ENCODE results near the gene CASP2.
A peak's percentile ranks its signal among the peaks of the same experiment; 100 is the strongest.

CASP2 gene

GRCh38 chr7:143287935-143288826 lies at the start of gene CASP2:
CASP2 (plus strand) TSS chr7:143288351; CDS start chr7:143288456, 105 bp downstream.
- Histone ChIP-seq H3K27ac (ENCODE audit: low read depth in 2 of 2, low read length in 2 of 2) (peak within 1 kb of the TSS; percentile 83 to 87), H3K4me1 (ENCODE audit: control insufficient read depth in 2 of 2, insufficient read depth in 2 of 2, low read length in 2 of 2) (peaks cover 44 to 46% of the 10 kb centered on the region in 2 donors), H3K36me3 (ENCODE audit: control insufficient read depth in 2 of 2, insufficient read depth in 2 of 2, low read length in 2 of 2) (peaks cover 9 to 11% of the 10 kb centered on the region in 2 donors), H3K4me3 (ENCODE audit: low read length in 2 of 2) (peak within 1 kb of the TSS; percentile 95), H3K9ac (ENCODE audit: low read depth in 1 of 2, low read length in 2 of 2) (peak within 1 kb of the TSS; percentile 87 to 92), H3K9me3 (ENCODE audit: control insufficient read depth in 2 of 2, low read length in 2 of 2) (no peaks in the 10 kb centered on the region), H3K27me3 (ENCODE audit: control insufficient read depth in 2 of 2, insufficient read depth in 2 of 2, low read length in 2 of 2) (no peaks in the 10 kb centered on the region)

GRCh38 chr7:143239813-143240212 lies 48.3 kb upstream of the CASP2 start:
- H3K4me3 ChIP-seq (ENCODE audit: low read length in 2 of 2) = no peak overlapping the region
- H3K27ac ChIP-seq (ENCODE audit: low read depth in 2 of 2, low read length in 2 of 2) = peak overlapping the region; percentile 31 to 45

GRCh38 chr7:143240291-143241168 lies 47.6 kb upstream of the CASP2 start:
- H3K4me1 ChIP-seq (ENCODE audit: control insufficient read depth in 2 of 2, insufficient read depth in 2 of 2, low read length in 2 of 2) = peaks cover 16 to 23% of the 10 kb centered on the region in 2 donors
- H3K27me3 ChIP-seq (ENCODE audit: control insufficient read depth in 2 of 2, insufficient read depth in 2 of 2, low read length in 2 of 2) = no peaks in the 10 kb centered on the region
- H3K9ac ChIP-seq (ENCODE audit: low read depth in 1 of 2, low read length in 2 of 2) = no peak overlapping the region
- H3K27ac ChIP-seq (ENCODE audit: low read depth in 2 of 2, low read length in 2 of 2) = peak overlapping the region; percentile 31 to 45
- no peak overlapping the region for H3K4me3 ChIP-seq (ENCODE audit: low read length in 2 of 2)
- H3K36me3 ChIP-seq (ENCODE audit: control insufficient read depth in 2 of 2, insufficient read depth in 2 of 2, low read length in 2 of 2) = no peaks in the 10 kb centered on the region
- H3K9me3 ChIP-seq (ENCODE audit: control insufficient read depth in 2 of 2, low read length in 2 of 2) = peaks cover 5 to 7% of the 10 kb centered on the region in 2 donors

More at GRCh38 chr7:143239813-143240212, 48.3 kb upstream of the CASP2 start:
- Histone ChIP-seq H3K4me1 (ENCODE audit: control insufficient read depth in 2 of 2, insufficient read depth in 2 of 2, low read length in 2 of 2) (peaks cover 13 to 18% of the 10 kb centered on the region in 2 donors), H3K9ac (ENCODE audit: low read depth in 1 of 2, low read length in 2 of 2) (no peak overlapping the region), H3K27me3 (ENCODE audit: control insufficient read depth in 2 of 2, insufficient read depth in 2 of 2, low read length in 2 of 2) (no peaks in the 10 kb centered on the region), H3K9me3 (ENCODE audit: control insufficient read depth in 2 of 2, low read length in 2 of 2) (peaks cover 5 to 7% of the 10 kb centered on the region in 2 donors), H3K36me3 (ENCODE audit: control insufficient read depth in 2 of 2, insufficient read depth in 2 of 2, low read length in 2 of 2) (no peaks in the 10 kb centered on the region)

DNA sequence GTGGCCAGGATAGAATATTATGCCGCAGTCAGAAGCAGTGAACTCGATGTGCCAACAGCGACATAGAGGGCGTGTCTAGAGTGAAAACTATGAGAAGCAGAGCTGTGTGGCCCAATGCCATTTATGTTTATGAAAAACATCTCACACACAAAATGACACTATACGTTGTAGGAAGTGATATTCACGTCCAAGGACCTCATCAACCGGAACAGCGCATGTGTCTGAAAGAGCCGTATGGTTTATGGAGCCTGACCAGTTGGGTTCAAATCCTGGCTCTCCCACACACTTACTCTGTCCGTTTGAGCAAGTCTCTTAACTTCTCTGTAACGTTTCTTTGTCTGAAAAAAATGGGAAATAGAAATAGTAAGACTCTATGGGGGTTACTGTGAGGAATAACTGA lies 45.8 kb upstream of the CASP2 start:
- Histone ChIP-seq H3K9me3 (ENCODE audit: control insufficient read depth in 2 of 2, low read length in 2 of 2) (no peaks in the 10 kb centered on the region), H3K27me3 (ENCODE audit: control insufficient read depth in 2 of 2, insufficient read depth in 2 of 2, low read length in 2 of 2) (no peaks in the 10 kb centered on the region), H3K4me1 (ENCODE audit: control insufficient read depth in 2 of 2, insufficient read depth in 2 of 2, low read length in 2 of 2) (peaks cover 24 to 26% of the 10 kb centered on the region in 2 donors), H3K9ac (ENCODE audit: low read depth in 1 of 2, low read length in 2 of 2) (no peak overlapping the region), H3K4me3 (ENCODE audit: low read length in 2 of 2) (no peak overlapping the region), H3K36me3 (ENCODE audit: control insufficient read depth in 2 of 2, insufficient read depth in 2 of 2, low read length in 2 of 2) (no peaks in the 10 kb centered on the region), H3K27ac (ENCODE audit: low read depth in 2 of 2, low read length in 2 of 2) (no peak overlapping the region)

DNA sequence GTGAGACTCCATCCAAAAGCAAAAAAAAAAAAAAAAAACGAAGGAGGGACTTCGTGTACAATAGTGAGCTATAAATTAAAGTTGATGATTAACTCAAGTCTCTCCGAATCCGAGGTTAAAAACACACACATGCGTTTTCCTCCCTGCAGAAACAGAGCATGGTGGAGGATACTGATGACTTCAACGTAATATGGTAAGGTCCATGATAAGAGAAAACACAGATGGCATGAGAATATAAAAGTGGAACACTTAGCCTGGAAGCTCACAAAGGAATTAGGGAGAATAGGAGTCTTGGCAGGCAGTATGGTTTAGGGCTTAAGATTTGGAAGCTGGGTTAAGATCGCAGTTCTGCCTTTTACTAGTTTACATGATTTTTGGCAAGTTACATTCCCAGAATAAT lies 45.0 kb upstream of the CASP2 start:
- H3K9me3 ChIP-seq (ENCODE audit: control insufficient read depth in 2 of 2, low read length in 2 of 2) = no peaks in the 10 kb centered on the region
- no peaks in the 10 kb centered on the region for H3K36me3 ChIP-seq (ENCODE audit: control insufficient read depth in 2 of 2, insufficient read depth in 2 of 2, low read length in 2 of 2)
- H3K27ac ChIP-seq (ENCODE audit: low read depth in 2 of 2, low read length in 2 of 2) = peak overlapping the region; percentile 64 to 73
- H3K4me1 ChIP-seq (ENCODE audit: control insufficient read depth in 2 of 2, insufficient read depth in 2 of 2, low read length in 2 of 2) = peaks cover 24 to 26% of the 10 kb centered on the region in 2 donors
- no peaks in the 10 kb centered on the region for H3K27me3 ChIP-seq (ENCODE audit: control insufficient read depth in 2 of 2, insufficient read depth in 2 of 2, low read length in 2 of 2)
- H3K4me3 ChIP-seq (ENCODE audit: low read length in 2 of 2) = peak overlapping the region; percentile 25 to 55
- H3K9ac ChIP-seq (ENCODE audit: low read depth in 1 of 2, low read length in 2 of 2) = no peak overlapping the region

DNA sequence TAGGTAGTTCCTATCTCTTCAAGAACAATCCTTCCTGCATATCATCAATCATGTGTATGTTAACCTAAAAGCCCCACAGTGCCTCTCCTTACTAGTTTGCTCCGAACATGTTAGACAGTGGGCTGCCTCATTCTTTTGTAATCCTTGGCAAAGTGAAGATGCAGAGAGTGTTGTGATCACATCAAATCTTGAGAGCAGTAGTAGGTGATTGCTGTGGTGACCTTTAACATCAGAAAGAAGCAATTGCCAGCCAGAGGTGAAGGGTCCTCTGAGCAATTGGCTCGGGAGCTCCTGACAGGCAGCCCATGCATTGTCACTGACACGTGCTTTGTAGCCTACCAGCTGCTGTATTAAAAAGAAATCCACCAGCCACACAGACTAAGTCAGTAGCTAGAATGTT lies 44.5 kb upstream of the CASP2 start:
- Histone ChIP-seq H3K36me3 (ENCODE audit: control insufficient read depth in 2 of 2, insufficient read depth in 2 of 2, low read length in 2 of 2) (no peaks in the 10 kb centered on the region), H3K4me1 (ENCODE audit: control insufficient read depth in 2 of 2, insufficient read depth in 2 of 2, low read length in 2 of 2) (peaks cover 25 to 26% of the 10 kb centered on the region in 2 donors), H3K4me3 (ENCODE audit: low read length in 2 of 2) (peak overlapping the region; percentile 25 to 55), H3K9ac (ENCODE audit: low read depth in 1 of 2, low read length in 2 of 2) (peak overlapping the region in 1 of 2 donors; percentile 33), H3K27me3 (ENCODE audit: control insufficient read depth in 2 of 2, insufficient read depth in 2 of 2, low read length in 2 of 2) (no peaks in the 10 kb centered on the region), H3K27ac (ENCODE audit: low read depth in 2 of 2, low read length in 2 of 2) (peak overlapping the region; percentile 64 to 73), H3K9me3 (ENCODE audit: control insufficient read depth in 2 of 2, low read length in 2 of 2) (no peaks in the 10 kb centered on the region)

DNA sequence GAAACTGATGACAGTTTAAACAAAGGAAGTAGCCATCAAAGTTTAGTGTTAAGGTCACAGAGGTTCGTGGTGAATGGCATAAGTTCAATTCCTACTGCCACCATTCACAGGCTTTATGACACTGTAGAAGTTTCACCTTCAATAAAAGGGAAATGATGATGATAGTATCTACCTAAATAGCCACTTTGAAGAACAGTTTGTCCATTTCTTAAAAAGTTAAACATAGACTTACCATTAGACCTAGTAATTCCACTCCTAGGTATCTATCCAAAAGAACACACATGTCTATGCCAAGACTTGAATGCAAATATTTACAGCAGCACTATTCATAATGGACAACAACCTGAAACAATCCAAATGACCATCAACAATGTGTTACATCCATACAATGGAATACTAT lies 43.8 kb upstream of the CASP2 start:
- Histone ChIP-seq H3K27ac (ENCODE audit: low read depth in 2 of 2, low read length in 2 of 2) (peak overlapping the region; percentile 64 to 73), H3K4me3 (ENCODE audit: low read length in 2 of 2) (no peak overlapping the region), H3K36me3 (ENCODE audit: control insufficient read depth in 2 of 2, insufficient read depth in 2 of 2, low read length in 2 of 2) (no peaks in the 10 kb centered on the region), H3K4me1 (ENCODE audit: control insufficient read depth in 2 of 2, insufficient read depth in 2 of 2, low read length in 2 of 2) (peaks cover 27 to 32% of the 10 kb centered on the region in 2 donors), H3K27me3 (ENCODE audit: control insufficient read depth in 2 of 2, insufficient read depth in 2 of 2, low read length in 2 of 2) (no peaks in the 10 kb centered on the region), H3K9me3 (ENCODE audit: control insufficient read depth in 2 of 2, low read length in 2 of 2) (no peaks in the 10 kb centered on the region), H3K9ac (ENCODE audit: low read depth in 1 of 2, low read length in 2 of 2) (peak overlapping the region; percentile 10 to 33)

DNA sequence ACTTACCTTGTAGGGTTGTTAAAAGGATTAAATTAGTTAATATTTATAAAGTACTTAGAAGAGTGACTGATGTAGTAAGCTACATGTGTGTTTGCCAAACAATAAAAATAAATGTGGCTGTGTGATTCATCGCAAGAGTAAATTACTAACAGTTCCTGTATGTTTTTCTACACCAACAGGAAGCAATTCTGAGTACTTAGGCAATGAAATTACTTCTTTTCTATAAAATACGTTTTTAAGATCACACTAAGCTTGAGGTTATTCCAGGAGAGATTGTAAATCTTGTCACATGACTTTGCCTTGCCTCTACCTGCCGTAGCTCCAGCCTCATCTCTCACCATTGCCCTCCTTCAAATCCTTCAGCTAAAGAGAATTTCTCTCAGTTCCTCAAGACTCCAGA lies 43.0 kb upstream of the CASP2 start:
- Histone ChIP-seq H3K4me3 (ENCODE audit: low read length in 2 of 2) (peak overlapping the region in 1 of 2 donors; percentile 35), H3K4me1 (ENCODE audit: control insufficient read depth in 2 of 2, insufficient read depth in 2 of 2, low read length in 2 of 2) (peaks cover 27 to 32% of the 10 kb centered on the region in 2 donors), H3K9ac (ENCODE audit: low read depth in 1 of 2, low read length in 2 of 2) (no peak overlapping the region), H3K27ac (ENCODE audit: low read depth in 2 of 2, low read length in 2 of 2) (peak overlapping the region; percentile 74 to 77), H3K27me3 (ENCODE audit: control insufficient read depth in 2 of 2, insufficient read depth in 2 of 2, low read length in 2 of 2) (no peaks in the 10 kb centered on the region), H3K36me3 (ENCODE audit: control insufficient read depth in 2 of 2, insufficient read depth in 2 of 2, low read length in 2 of 2) (no peaks in the 10 kb centered on the region), H3K9me3 (ENCODE audit: control insufficient read depth in 2 of 2, low read length in 2 of 2) (no peaks in the 10 kb centered on the region)

DNA sequence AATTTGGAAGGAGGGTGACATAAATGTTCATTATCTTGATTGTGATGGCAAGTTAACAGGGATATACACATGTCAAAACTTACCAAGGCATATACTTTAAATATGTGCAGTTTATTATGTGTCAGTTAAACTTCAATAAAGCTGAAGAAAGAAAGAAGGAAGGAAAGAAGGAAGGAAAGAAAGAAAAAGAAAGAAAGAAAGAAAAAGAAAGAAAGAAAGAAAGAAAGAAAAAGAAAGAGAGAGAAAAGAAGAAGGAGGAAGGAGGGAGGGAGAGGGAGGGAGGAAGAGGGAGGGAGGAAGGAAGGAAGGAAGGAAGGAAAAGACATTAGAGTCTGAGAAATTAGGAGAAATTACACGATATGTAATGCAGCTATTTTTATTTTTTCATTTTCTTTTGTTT lies 40.8 kb upstream of the CASP2 start:
- Histone ChIP-seq H3K9ac (ENCODE audit: low read depth in 1 of 2, low read length in 2 of 2) (no peak overlapping the region), H3K36me3 (ENCODE audit: control insufficient read depth in 2 of 2, insufficient read depth in 2 of 2, low read length in 2 of 2) (no peaks in the 10 kb centered on the region), H3K9me3 (ENCODE audit: control insufficient read depth in 2 of 2, low read length in 2 of 2) (no peaks in the 10 kb centered on the region), H3K4me3 (ENCODE audit: low read length in 2 of 2) (no peak overlapping the region), H3K4me1 (ENCODE audit: control insufficient read depth in 2 of 2, insufficient read depth in 2 of 2, low read length in 2 of 2) (peaks cover 27 to 32% of the 10 kb centered on the region in 2 donors), H3K27me3 (ENCODE audit: control insufficient read depth in 2 of 2, insufficient read depth in 2 of 2, low read length in 2 of 2) (no peaks in the 10 kb centered on the region), H3K27ac (ENCODE audit: low read depth in 2 of 2, low read length in 2 of 2) (no peak overlapping the region)

Data from mucosa of rectum (tissue), 2 donors.